Measurements from ENCODE around the gene ACER2. TPM values are rescaled to one million over a fixed set of nuclear protein-coding genes. Genes with fewer than 3 reads are reported as not detected.
"Not testable (repeated sequence)": the region's sequence is repeated elsewhere in the genome, so short reads cannot be mapped to it uniquely, and the experiment has no call there.

The ACER2 gene
- total RNA-seq, 2 experiments from 2014 or later, result 1.7 to 2.6 TPM

GRCh38 chr9:19381656-19382055 lies 27.2 kb upstream of the ACER2 start:
- DNase-seq (no peak), ATAC-seq (no peak)
- Mint-ChIP-seq H3K9me3 (ENCODE audit: insufficient read depth) (no peaks in the 10 kb centered on the region), H3K27me3 (ENCODE audit: low read depth) (no peaks in the 10 kb centered on the region), H3K4me3 (no peak overlapping the region), H3K36me3 (ENCODE audit: low read depth) (peaks cover 41% of the 10 kb centered on the region), H3K4me1 (ENCODE audit: low read depth) (peaks cover 39% of the 10 kb centered on the region), H3K27ac (no peak overlapping the region)
- CTCF ChIA-PET, result no interaction called here
- POLR2A ChIA-PET, result no interaction called here

GRCh38 chr9:19385212-19385611 lies 23.6 kb upstream of the ACER2 start:
- ATAC-seq; POLR2A ChIA-PET; H3K27me3 Mint-ChIP-seq (ENCODE audit: low read depth); H3K9me3 Mint-ChIP-seq (ENCODE audit: insufficient read depth); H3K27ac Mint-ChIP-seq; DNase-seq; H3K4me3 Mint-ChIP-seq; H3K36me3 Mint-ChIP-seq (ENCODE audit: low read depth): not testable (repeated sequence)
- H3K4me1 Mint-ChIP-seq (ENCODE audit: low read depth), result peaks cover 19% of the 10 kb centered on the region
- CTCF ChIA-PET, result interaction anchor here (1.2 kb wide), 1 partner anchor 80 kb away, joined by 6 read pairs; no protein-coding TSS in a partner anchor

- ChIA-PET POLR2A (no interaction called here), CTCF (no interaction called here)
- no peak for ATAC-seq
- Mint-ChIP-seq H3K27me3 (ENCODE audit: low read depth) (peaks cover 9% of the 10 kb centered on the region), H3K4me3 (no peak overlapping the region), H3K27ac (no peak overlapping the region), H3K36me3 (ENCODE audit: low read depth) (peaks cover 3% of the 10 kb centered on the region), H3K4me1 (ENCODE audit: low read depth) (peaks cover 17% of the 10 kb centered on the region), H3K9me3 (ENCODE audit: insufficient read depth) (no peaks in the 10 kb centered on the region)
- no peak for DNase-seq
These were observed 22.9 kb upstream of the ACER2 start for GRCh38 chr9:19385786-19386501.

GRCh38 chr9:19386502-19387044 lies 22.2 kb upstream of the ACER2 start:
- ATAC-seq (no peak), DNase-seq (no peak)
- ChIA-PET POLR2A (no interaction called here), CTCF (no interaction called here)
- no peak overlapping the region for H3K4me3 Mint-ChIP-seq
- H3K27me3 Mint-ChIP-seq (ENCODE audit: low read depth), result peaks cover 10% of the 10 kb centered on the region
- no peaks in the 10 kb centered on the region for H3K36me3 Mint-ChIP-seq (ENCODE audit: low read depth)
- H3K9me3 Mint-ChIP-seq (ENCODE audit: insufficient read depth), result no peaks in the 10 kb centered on the region
- no peak overlapping the region for H3K27ac Mint-ChIP-seq
- peaks cover 11% of the 10 kb centered on the region for H3K4me1 Mint-ChIP-seq (ENCODE audit: low read depth)

- Mint-ChIP-seq H3K4me3 (no peak overlapping the region), H3K27me3 (ENCODE audit: low read depth) (peaks cover 10% of the 10 kb centered on the region), H3K36me3 (ENCODE audit: low read depth) (no peaks in the 10 kb centered on the region), H3K27ac (no peak overlapping the region), H3K4me1 (ENCODE audit: low read depth) (peaks cover 6% of the 10 kb centered on the region), H3K9me3 (ENCODE audit: insufficient read depth) (no peaks in the 10 kb centered on the region)
- ChIA-PET POLR2A (no interaction called here), CTCF (no interaction called here)
- ATAC-seq (no peak), DNase-seq (no peak)
These were observed 21.5 kb upstream of the ACER2 start for GRCh38 chr9:19387317-19387716.

- POLR2A ChIA-PET, H3K4me3 Mint-ChIP-seq: not testable (repeated sequence)
- CTCF ChIA-PET, result interaction anchor here (1.9 kb wide), 1 partner anchor 75 kb away, joined by 13 read pairs; no protein-coding TSS in a partner anchor
These were observed 19.3 kb upstream of the ACER2 start for GRCh38 chr9:19389539-19389938.

GRCh38 chr9:19397845-19398244 lies 11.0 kb upstream of the ACER2 start:
- ATAC-seq, result no peak
- Mint-ChIP-seq H3K27me3 (ENCODE audit: low read depth) (peaks cover 3% of the 10 kb centered on the region), H3K4me1 (ENCODE audit: low read depth) (peaks cover 4% of the 10 kb centered on the region), H3K4me3 (no peak overlapping the region), H3K36me3 (ENCODE audit: low read depth) (no peaks in the 10 kb centered on the region), H3K27ac (no peak overlapping the region), H3K9me3 (ENCODE audit: insufficient read depth) (no peaks in the 10 kb centered on the region)
- CTCF ChIA-PET, result no interaction called here
- DNase-seq, result no peak
- POLR2A ChIA-PET, result no interaction called here

More at GRCh38 chr9:19389539-19389938, 19.3 kb upstream of the ACER2 start:
- peaks cover 10% of the 10 kb centered on the region for H3K27me3 Mint-ChIP-seq (ENCODE audit: low read depth)
- not testable (repeated sequence) for ATAC-seq; H3K36me3 Mint-ChIP-seq (ENCODE audit: low read depth); DNase-seq; H3K4me1 Mint-ChIP-seq (ENCODE audit: low read depth); H3K9me3 Mint-ChIP-seq (ENCODE audit: insufficient read depth); H3K27ac Mint-ChIP-seq

- ATAC-seq; H3K9me3 Mint-ChIP-seq (ENCODE audit: insufficient read depth); H3K4me3 Mint-ChIP-seq; H3K36me3 Mint-ChIP-seq (ENCODE audit: low read depth); H3K27me3 Mint-ChIP-seq (ENCODE audit: low read depth); POLR2A ChIA-PET; DNase-seq; H3K4me1 Mint-ChIP-seq (ENCODE audit: low read depth); H3K27ac Mint-ChIP-seq: not testable (repeated sequence)
- CTCF ChIA-PET, result interaction anchor here (0.9 kb wide), 1 partner anchor 61 kb away, joined by 3 read pairs; no protein-coding TSS in a partner anchor
These were observed 5.6 kb upstream of the ACER2 start for GRCh38 chr9:19403231-19403630.

GRCh38 chr9:19404283-19405075 lies 4.3 kb upstream of the ACER2 start:
- no peak overlapping the region for H3K4me3 Mint-ChIP-seq
- H3K27ac Mint-ChIP-seq, result no peak overlapping the region
- CTCF ChIA-PET, result no interaction called here
- H3K36me3 Mint-ChIP-seq (ENCODE audit: low read depth), result no peaks in the 10 kb centered on the region
- H3K9me3 Mint-ChIP-seq (ENCODE audit: insufficient read depth), result no peaks in the 10 kb centered on the region
- peaks cover 12% of the 10 kb centered on the region for H3K4me1 Mint-ChIP-seq (ENCODE audit: low read depth)
- H3K27me3 Mint-ChIP-seq (ENCODE audit: low read depth), result peaks cover 6% of the 10 kb centered on the region
- POLR2A ChIA-PET, result no interaction called here
- ATAC-seq (no peak), DNase-seq (no peak)

GRCh38 chr9:19405771-19406170 lies 3.0 kb upstream of the ACER2 start:
- Mint-ChIP-seq H3K27ac (no peak overlapping the region), H3K27me3 (ENCODE audit: low read depth) (peaks cover 6% of the 10 kb centered on the region)

GRCh38 chr9:19408316-19408692 lies 505 bp upstream of the ACER2 start:
- POLR2A ChIA-PET, result interaction anchor here (1.4 kb wide), 1 partner anchor 28 kb away, joined by 13 read pairs; the partner anchor contains the start of gene RPS6
- peak; percentile 31 for DNase-seq

More at GRCh38 chr9:19405771-19406170, 3.0 kb upstream of the ACER2 start:
- Mint-ChIP-seq H3K36me3 (ENCODE audit: low read depth) (no peaks in the 10 kb centered on the region), H3K4me3 (no peak overlapping the region), H3K9me3 (ENCODE audit: insufficient read depth) (no peaks in the 10 kb centered on the region), H3K4me1 (ENCODE audit: low read depth) (peaks cover 18% of the 10 kb centered on the region)
- ATAC-seq, result no peak
- POLR2A ChIA-PET, result no interaction called here
- CTCF ChIA-PET, result no interaction called here
- DNase-seq, result no peak

More at GRCh38 chr9:19408316-19408692, 505 bp upstream of the ACER2 start:
- CTCF ChIA-PET, result no interaction called here
- ATAC-seq, result peak; percentile 20
- no peak overlapping the region for H3K27ac Mint-ChIP-seq
- H3K9me3 Mint-ChIP-seq (ENCODE audit: insufficient read depth), result no peaks in the 10 kb centered on the region
- H3K4me3 Mint-ChIP-seq, result peak overlapping the region; percentile 93
- peaks cover 8% of the 10 kb centered on the region for H3K27me3 Mint-ChIP-seq (ENCODE audit: low read depth)
- H3K4me1 Mint-ChIP-seq (ENCODE audit: low read depth), result peaks cover 21% of the 10 kb centered on the region
- peaks cover 2% of the 10 kb centered on the region for H3K36me3 Mint-ChIP-seq (ENCODE audit: low read depth)

Data from activated CD8-positive, alpha-beta T cell treated with anti-CD3 and anti-CD28 coated beads, Interleukin-2, amount 10 ng/mL, durations not matched to agents 7 days and 5 days (primary cell).